Kasumi-1 (cell line): ENCODE results near the gene UBE2Z.
"Not testable (repeated sequence)": the region's sequence is repeated elsewhere in the genome, so short reads cannot be mapped to it uniquely, and the experiment has no call there.

Experiments used
- DNase-seq, 2 experiments: peaks; one replicate each; lab custom pipeline; 2025; lab: John Stamatoyannopoulos, UW

Gene UBE2Z

GRCh38 chr17:48908047-48908843 is at the start of gene UBE2Z:
Gene UBE2Z (plus strand): TSS chr17:48908407. CDS start chr17:48908504, 97 bp downstream.
- peak; percentile 89 to 94 for DNase-seq

GRCh38 chr17:48860034-48860433 is 48.2 kb upstream of the UBE2Z start:
- DNase-seq = no peak

- DNase-seq = no peak
These were observed 47.8 kb upstream of the UBE2Z start for GRCh38 chr17:48860456-48860855.

GRCh38 chr17:48868916-48869500 is 39.2 kb upstream of the UBE2Z start:
- DNase-seq = no peak

- no peak for DNase-seq
These were observed 38.3 kb upstream of the UBE2Z start for GRCh38 chr17:48869821-48870318.

GRCh38 chr17:48871035-48871550 is 37.1 kb upstream of the UBE2Z start:
- DNase-seq = no peak

GRCh38 chr17:48871551-48872351 is 36.5 kb upstream of the UBE2Z start:
- no peak for DNase-seq

GRCh38 chr17:48872409-48872808 is 35.8 kb upstream of the UBE2Z start:
- DNase-seq = not testable (repeated sequence)

GRCh38 chr17:48873209-48873608 is 35.0 kb upstream of the UBE2Z start:
- DNase-seq = no peak

GRCh38 chr17:48873696-48874443 is 34.3 kb upstream of the UBE2Z start:
- no peak for DNase-seq

- DNase-seq = peak; percentile 89 to 97
These were observed 29.0 kb upstream of the UBE2Z start for GRCh38 chr17:48878920-48879898.

GRCh38 chr17:48882272-48882671 is 25.9 kb upstream of the UBE2Z start:
- DNase-seq = no peak

- no peak for DNase-seq
These were observed 25.0 kb upstream of the UBE2Z start for GRCh38 chr17:48883171-48883570.

GRCh38 chr17:48890086-48890485 is 18.1 kb upstream of the UBE2Z start:
- DNase-seq = no peak

- no peak for DNase-seq
These were observed 15.1 kb upstream of the UBE2Z start for GRCh38 chr17:48892940-48893645.

- no peak for DNase-seq
These were observed 14.3 kb upstream of the UBE2Z start for GRCh38 chr17:48893646-48894508.

- DNase-seq = no peak
These were observed 13.3 kb upstream of the UBE2Z start for GRCh38 chr17:48894886-48895285.

- DNase-seq = no peak
These were observed 7.0 kb upstream of the UBE2Z start for GRCh38 chr17:48901241-48901640.

- no peak for DNase-seq
These were observed 4.8 kb upstream of the UBE2Z start for GRCh38 chr17:48903401-48903800.
